ENCODE results near the gene GPRC5A.
"Not testable (repeated sequence)": the region's sequence is repeated elsewhere in the genome, so short reads cannot be mapped to it uniquely, and the experiment has no call there.

The GPRC5A gene, protein sequence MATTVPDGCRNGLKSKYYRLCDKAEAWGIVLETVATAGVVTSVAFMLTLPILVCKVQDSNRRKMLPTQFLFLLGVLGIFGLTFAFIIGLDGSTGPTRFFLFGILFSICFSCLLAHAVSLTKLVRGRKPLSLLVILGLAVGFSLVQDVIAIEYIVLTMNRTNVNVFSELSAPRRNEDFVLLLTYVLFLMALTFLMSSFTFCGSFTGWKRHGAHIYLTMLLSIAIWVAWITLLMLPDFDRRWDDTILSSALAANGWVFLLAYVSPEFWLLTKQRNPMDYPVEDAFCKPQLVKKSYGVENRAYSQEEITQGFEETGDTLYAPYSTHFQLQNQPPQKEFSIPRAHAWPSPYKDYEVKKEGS

DNA sequence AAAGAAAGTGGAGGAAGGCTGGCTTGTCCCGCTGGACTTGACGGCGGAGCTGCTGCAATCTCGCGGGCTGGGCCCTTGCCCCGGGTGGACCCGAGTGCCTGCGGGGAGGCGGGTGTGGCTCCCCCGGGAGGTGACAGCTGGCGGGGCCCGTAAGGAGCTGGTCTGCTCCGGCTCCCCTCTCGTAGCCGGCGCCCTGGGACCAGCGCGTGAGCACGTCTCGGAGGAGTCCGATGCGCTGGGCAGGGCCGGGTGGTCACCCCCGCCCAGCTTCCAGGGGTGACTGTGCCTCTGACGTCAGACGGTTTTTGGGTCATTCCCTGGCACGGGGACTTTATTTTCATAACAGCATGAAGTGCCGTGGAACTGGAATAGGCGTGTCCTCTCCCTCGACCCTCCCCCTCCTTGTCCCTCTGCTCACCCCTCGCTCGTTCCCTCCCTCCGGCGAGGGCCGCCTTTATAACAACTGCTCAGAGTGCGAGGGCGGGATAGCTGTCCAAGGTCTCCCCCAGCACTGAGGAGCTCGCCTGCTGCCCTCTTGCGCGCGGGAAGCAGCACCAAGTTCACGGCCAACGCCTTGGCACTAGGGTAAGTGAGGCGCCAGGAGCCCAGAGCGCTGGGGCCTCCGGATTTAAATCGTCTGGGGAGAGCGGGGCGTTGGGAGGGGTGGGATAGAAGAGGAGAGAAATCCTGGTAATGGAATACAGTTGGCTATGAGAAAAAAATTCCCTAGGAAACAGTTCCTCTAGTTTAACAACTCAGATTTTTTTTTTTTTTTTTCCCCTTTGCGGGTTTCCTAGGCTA, at the start of gene GPRC5A:
GPRC5A (plus strand) TSS at position 483 of the 801 bp plus-strand sequence. CDS start 16,688 bp downstream, outside the sequence.
- DNase-seq, result peak; percentile 84

DNA sequence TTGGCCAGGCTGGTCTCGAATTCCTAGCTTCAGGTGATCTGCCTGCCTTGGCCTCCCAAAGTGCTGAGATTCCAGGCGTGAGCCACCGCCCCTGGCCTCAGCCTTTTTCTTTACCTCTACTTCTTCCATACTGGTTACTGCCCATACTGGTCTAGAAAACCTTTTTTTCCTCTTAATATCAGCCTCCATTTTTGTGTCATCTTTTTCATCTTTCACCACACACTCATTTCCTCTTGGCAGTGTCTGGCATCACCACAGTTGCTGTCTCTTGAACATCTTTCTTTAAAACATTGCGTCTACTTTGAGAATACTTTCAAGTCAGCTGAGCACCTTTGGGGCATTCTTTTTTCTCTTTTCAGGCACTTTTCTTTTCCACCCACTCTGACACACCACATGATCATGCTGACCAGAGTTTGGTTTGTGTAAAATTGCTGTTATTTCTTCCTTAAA, 45.5 kb upstream of the GPRC5A start:
- DNase-seq, result no peak

DNA sequence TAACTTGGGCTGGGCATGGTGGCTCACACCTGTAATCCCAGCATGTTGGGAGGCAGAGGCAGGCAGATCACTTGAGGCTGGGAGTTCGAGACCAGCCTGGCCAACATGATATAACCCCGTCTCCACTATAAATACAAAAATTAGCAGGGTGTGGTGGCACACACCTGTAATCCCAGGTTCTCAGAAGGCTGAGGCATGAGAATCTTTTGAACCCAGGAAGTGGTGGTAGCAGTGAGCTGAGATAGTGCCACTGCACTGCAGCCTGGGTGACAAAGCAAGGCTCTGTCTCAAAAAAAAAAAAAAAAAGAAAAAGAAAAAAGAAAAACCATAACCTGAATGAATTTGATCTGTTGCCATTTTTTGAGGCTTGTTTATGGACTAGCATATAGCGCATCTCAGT, 44.6 kb upstream of the GPRC5A start:
- DNase-seq, result not testable (repeated sequence)

DNA sequence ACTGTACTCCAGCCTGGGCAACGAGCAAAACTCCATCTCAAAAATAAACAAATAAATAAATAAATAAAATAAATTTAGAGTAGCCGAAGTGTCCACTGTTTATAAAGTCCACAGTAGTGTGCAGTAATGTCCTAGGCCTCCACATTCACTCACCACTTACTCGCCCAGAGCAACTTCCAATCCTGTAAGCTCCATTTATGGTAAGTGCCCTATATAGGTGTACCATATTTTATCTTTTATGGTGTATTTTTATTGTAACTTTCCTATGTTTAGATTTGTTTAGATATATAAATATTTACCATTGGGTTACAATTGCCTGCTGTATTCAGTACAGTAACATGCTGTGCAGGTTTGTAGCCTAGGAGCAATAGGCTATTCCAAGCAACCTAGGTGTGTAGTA, 37.9 kb upstream of the GPRC5A start:
- no peak for DNase-seq

DNA sequence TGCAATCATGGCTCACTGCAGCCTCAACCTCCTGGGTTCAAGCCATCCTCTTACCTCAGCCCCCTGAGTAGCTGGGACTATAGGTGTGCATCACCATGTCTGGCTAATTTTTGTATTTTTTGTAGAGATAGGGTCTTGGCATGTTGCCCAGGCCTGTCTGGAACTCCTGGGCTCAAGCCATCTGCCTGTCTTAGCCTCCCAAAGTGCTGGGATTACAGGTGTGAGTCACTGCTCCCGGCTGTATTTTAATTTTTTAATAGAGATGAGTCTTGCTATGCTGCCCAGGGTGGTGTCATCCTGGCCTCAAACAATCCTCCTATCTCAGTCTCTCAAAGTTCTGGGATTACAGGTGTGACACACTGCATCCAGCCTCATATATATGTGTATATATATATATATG, 31.7 kb upstream of the GPRC5A start:
- no peak for DNase-seq

DNA sequence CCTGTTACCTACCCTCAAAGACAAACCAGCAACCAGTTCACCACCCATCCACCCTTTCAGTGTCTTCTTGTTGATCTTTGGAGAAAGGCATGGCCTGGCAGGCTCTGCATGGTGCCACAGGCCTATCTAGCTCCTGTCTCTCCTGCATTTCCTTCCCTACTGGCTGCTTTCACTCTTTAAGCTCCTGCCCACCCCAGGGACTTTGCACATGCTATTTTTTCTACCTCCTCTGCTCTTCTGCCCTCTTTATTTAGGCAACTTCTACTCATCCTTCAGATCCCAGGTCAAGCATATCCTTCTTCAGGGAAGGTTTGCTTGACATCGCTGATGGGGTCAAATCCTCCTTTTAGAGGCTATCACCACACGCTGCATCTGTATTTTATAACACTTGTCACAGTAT, 27.1 kb upstream of the GPRC5A start:
- no peak for DNase-seq

DNA sequence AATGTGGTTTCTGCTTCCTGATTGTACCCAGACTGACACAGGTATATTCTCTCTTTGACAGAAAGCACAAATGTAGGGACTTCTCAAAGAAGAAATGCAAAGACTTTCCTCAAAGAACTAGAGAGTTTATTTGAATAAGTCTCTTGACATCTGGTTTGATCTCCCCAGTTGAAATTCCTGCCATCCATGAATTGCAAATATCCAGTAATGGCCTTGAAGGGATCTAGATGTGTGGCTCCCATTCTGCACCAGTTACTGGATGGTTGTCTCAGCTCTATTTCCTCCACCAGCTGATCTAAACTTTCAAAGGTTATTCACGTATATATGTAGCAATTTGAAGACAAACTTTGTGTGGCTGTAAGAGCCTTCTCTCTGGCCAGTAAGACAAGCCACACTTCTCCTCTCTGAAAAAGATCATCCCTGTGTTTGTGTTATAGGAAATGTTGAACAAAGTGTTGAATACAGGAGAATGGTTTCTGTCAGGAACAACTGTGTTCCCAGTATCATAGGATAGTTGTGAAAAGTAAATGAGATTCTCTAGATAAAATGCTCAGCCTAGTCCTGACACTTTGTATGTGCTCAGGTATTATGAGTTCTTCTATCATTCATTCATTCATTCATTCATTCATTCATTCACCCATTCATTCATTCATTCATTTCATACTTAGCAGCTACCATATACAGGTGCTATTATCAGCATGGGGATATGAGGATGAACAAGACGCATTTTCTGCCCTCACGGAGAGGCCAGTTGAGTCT, 22.7 kb upstream of the GPRC5A start:
- DNase-seq, result no peak

DNA sequence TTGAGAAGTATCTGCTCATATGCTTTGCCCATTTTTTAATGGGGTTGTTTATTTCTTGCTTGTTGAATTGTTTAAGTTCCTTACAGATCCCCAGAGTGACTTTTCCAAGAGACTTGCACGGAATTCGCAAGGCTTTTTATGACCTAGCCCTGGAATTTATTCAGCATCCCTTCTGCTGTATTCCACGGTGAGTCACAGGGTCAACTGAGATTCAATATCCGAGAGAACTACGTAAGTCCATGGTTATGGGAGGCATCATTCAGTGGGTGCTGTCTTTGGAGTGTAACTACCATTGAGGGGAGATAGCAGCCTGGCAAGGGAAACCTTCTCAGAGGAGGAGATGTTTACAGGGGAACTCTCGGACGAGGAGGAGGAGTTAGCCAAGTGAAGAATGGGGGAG, 20.9 kb upstream of the GPRC5A start:
- no peak for DNase-seq

DNA sequence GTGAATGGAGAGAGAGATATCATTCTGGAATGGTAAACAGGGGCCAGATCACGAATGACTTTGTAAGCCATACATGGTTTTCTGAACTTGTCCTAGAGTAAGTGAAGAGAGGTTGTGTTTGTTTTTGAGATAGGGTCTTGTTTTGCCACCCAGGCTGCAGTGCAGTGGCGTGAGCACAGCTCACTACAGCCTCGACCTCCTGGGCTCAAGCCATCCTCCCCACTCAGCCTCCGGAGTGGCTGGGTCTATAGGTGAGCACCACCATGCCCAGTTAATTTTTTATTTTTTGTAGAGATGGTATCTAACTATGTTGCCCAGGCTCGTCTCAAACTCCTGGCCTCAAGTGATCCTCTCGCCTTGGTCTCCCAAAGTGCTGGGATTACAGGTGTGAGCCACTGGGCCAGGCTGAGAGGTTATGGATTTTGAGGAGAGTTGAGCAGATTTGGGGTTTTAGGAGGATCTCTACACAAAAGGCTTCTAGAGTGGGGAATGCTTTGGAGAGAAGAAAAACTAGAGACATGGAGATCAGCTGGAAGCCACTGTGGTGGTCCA, 19.7 kb upstream of the GPRC5A start:
- no peak for DNase-seq

DNA sequence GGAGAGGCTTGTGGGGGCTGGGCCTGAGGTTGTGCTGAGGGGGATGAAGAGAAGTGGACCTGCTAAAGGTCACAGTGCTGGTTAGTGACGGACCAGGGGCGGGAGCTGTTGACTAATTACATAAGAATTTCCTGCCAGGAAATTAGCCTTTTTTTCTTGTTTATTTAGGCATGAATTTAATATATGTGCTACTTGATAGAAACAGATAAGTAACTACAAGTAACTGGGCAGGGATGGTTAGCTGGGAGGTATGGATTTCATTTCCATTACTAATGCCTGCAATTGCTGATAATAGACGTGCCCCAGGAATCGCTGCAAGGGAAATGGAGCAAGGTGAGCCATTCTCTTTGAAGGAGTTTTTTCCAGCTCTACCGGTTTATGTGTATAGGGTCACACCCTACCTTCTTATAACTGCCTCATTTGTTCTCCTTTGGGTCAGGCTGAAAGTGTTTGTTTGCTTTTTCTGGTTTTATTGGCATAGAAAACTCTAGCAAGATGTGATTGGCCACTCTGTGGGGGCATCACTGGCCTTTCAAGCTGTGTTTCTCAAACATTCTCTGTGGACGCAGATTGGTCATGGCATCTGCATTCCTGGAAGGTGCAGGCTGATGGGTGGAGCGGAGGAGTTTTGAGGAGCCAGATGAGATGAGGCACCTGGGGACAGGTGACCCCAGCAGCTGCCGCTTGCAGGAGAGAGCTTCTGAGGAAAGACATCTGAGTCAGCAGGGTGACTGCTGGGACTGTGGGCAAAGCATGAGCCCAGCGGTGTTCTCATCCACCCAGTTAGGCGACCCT, 19.0 kb upstream of the GPRC5A start:
- DNase-seq, result no peak

DNA sequence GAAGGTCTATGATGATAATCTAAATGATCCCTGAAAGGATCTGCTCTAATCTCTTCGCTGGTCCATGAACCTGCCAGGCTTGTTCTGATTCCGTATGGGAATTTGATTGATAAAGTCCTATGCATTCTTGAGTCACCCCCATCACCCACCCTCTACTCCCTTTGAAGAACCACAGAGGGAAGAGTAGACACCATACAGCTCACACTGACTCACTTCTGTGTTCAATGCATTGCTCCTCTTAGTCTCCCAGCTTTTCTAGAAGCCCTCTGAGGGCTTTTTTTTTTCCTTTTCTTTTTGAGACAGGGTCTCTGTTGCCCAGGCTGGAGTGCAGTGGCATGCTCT, 18.5 kb upstream of the GPRC5A start:
- no peak for DNase-seq

DNA sequence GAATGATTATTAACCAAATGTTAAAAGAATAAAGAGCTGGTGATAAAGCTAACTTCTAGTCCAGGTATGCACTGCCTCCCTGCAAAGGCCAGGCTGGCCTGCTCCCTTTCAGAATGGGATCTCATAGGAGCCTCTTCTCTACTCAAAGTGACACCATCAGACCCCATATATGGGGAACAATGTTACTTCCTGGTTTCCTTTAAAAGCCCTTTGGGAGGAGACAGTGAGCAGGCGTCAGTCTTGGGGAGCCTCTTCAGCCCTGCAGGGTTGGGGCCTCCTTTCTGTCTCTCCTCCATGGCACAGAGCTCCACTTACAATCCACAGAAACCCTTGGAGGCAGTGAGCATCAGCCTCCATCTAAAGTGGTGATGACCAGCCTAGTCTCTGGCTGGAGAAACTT, 17.3 kb upstream of the GPRC5A start:
- no peak for DNase-seq

DNA sequence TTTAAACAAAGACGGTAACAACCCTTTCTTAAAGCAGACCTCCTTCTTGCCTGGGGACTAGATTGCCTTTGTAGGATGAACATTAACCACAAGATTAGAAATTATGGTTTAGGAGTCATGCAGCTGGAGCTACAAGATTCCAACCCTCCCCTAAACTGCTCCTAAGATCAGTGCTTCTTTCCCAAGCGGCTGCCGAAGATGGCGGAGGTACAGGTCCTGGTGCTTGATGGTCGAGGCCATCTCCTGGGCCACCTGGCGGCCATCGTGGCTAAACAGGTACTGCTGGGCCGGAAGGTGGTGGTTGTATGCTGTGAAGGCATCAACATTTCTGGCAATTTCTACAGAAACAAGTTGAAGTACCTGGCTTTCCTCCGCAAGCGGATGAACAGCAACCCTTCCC, 16.1 kb upstream of the GPRC5A start:
- DNase-seq, result not testable (repeated sequence)

DNA sequence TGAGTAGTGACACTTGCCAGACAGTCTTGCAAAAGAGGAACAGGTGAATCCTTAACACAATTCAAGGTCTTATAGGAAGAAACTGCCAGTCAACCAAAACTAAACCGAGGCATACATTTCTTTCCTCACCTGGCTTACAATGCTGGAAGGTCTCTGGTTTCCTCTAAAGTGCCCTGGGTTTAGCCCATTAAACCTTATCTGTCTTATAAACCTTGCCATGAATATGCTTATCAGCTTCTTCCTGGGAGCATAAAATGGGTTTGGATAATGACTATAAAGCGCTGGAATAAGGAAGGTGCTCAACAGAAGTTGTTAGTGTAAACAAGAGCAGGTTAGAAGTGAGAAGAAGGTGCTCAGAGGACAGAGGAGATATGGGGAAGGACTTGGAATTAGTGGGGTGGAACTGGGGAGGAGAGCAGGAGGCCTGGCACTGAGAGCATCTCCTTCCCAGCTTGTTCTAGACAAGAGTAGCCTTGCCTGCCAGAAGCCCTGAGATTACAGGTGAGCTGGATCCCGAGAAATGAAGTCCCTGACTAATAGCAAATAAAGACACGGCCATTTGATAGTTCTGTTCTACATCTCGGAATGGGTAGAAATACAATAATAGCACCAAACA, 14.1 kb upstream of the GPRC5A start:
- no peak for DNase-seq

DNA sequence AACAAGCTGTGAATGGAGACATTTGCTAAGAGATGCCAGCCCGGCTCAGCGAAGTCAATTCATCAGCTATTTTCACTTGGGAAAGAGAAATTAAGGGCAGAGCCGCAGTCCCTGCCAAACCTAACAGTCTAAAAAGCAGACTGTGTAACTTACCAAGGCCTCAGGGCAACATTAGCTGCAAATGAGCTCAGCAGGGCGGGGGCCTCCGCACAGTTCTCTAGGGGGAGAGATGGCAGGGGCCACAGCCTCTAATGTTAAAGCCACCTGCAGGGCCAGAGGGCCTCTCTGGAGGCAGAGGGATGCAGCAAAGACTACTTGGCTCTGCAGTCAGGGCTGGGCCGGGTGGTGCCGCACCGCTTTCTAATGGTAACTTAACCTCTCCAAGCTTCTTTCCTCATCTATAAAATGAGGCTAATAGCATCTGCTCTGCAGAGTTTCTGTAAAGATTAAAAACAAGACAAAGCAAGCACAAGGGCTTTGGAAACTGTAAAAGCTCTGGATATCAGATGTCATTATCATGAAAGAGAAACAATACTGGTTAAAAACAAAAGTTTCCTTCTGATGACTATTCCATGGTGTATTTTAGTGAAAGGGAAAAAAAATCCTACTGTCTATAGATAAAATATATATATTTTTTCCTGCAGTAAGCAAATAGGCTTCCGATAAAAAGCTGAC, 13.4 kb upstream of the GPRC5A start:
- no peak for DNase-seq

DNA sequence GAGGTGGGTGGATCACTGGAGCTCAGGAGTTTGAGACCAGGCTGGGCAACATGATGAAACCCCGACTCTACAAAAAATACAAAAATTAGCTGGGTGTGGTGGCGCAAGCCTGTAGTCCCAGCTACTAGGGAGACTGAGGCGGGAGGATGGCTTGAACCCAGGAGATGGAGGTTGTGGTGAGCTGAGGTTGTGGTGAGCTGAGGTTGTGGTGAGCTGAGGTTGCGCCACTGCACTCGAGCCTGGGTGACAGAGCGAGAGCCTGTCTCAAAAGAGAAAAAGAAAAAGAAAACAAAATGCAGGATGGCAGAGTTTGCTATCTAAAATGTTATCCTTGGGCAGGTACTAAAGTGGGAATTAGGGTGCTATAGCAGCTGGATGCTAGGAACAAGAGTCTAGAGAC, 10.8 kb upstream of the GPRC5A start:
- DNase-seq, result no peak

DNA sequence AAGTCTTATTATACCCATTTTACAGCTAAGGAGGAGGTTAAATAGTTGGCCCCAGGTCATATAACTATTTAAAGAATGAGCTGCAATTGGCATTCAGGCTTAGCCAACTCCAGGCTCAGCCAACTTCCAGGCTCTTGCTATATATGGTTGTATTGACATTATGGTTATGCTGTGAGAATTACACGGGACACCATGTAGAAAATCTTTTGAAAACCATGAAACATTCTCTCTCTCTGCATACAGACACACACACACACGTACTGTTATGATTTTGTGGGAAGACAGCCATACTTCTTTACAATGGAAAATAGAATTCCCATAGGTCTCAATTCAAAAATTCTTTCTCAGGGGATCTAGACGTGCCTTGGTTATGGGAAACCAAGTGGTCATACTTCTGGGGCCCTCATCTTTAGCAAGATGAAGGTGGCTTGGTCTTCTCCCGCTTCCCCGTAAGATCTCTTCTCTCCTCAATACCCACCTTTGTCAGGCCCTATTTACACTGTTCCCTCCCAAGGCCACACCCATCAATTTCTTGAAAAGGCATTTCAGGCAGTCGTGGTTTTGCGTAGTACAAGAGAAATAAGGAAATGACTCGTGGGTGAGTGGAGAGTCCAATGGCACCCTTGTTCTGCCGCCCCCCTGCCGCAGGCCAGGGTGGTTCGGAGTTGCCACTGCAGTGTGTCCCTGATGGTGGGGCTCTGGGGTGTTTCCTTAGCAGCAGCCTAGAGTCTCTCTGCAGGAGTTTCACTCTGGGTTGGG, 10.0 kb upstream of the GPRC5A start:
- no peak for DNase-seq

DNA sequence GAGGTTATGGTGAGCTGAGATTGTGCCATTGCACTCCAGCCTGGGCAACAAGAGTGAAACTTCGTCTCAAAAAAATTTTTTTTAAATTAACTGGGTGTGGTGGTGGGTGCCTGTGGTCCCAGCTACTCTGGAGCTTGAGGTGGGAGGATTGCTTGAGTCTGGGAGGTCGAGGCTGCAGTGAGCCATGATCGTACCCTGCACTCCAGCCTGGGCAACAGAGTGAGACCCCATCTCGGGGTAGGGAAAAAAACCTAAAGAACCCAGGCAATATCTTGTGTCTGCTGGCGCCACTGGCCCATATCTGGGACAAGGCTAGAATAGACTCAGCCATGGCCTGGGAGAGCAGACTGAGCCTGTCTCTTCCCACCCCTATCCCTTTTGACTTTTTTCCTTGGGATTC, 9.1 kb upstream of the GPRC5A start:
- DNase-seq, result no peak

DNA sequence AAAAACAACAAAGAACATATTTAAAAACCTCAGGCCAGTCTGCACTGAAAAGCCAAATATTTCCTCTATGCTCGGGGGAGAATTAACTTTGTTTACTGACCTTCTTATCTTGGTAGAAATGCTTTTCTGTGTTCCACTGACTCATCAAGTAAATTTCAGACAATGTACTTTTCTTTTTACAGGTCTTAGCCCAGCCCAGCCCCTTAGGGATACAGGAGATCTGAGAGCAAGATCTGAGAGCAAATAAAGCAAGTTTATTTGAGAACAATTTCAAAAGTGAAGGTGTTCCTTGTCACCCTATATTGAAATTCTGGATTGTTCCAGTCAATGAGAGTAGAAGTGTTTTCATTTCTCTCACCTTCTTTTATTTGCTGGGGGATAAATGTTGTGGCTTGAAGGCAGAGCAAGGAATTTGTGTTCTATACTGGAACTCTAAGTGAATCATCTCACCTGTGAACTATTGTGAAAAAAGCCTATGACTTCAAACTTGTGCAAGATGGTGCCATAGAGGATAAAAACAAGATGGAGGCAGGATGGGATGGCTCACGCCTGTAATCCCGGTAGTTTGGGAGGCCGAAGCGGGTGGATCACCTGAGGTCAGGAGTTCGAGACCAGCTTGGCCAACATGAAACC, 7.9 kb upstream of the GPRC5A start:
- DNase-seq, result no peak

Data from retina (tissue), 1 donor.